Subcutaneous adipose tissue (tissue), 4 donors: ENCODE data around the gene ANO4. TPM values are rescaled to one million over a fixed set of nuclear protein-coding genes. Genes with fewer than 3 reads are reported as not detected.

Source experiments
- total RNA-seq, 4 donors: library from RNA; depleted of rRNA; stranded (reverse); fragments of >200 nt; gene quantifications; one replicate each; pipeline ENCODE4 v1.1.0, GENCODE V29; 2016
- TF ChIP-seq, protein P1 (sequence below): fragments of 450-650 bp; IDR thresholded peaks from one replicate; pipeline ENCODE4 v1.5.1; 2016; ENCODE audit warnings: low read depth, mild to moderate bottlenecking, control low read depth, antibody characterized with exemption, moderate library complexity

Gene ANO4
- total RNA-seq, 4 donors from 2014 or later = 0.22 to 0.82 TPM; not detected in 2

- TF ChIP-seq, protein P1, sequence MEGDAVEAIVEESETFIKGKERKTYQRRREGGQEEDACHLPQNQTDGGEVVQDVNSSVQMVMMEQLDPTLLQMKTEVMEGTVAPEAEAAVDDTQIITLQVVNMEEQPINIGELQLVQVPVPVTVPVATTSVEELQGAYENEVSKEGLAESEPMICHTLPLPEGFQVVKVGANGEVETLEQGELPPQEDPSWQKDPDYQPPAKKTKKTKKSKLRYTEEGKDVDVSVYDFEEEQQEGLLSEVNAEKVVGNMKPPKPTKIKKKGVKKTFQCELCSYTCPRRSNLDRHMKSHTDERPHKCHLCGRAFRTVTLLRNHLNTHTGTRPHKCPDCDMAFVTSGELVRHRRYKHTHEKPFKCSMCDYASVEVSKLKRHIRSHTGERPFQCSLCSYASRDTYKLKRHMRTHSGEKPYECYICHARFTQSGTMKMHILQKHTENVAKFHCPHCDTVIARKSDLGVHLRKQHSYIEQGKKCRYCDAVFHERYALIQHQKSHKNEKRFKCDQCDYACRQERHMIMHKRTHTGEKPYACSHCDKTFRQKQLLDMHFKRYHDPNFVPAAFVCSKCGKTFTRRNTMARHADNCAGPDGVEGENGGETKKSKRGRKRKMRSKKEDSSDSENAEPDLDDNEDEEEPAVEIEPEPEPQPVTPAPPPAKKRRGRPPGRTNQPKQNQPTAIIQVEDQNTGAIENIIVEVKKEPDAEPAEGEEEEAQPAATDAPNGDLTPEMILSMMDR = no peak
These were observed 176.3 kb downstream of the ANO4 start for GRCh38 chr12:100970894-100971293.

- TF ChIP-seq, protein P1 = no peak
These were observed 177.5 kb downstream of the ANO4 start for GRCh38 chr12:100972121-100972520.

GRCh38 chr12:100974341-100974740 lies 179.8 kb downstream of the ANO4 start:
- TF ChIP-seq, protein P1 = no peak

- TF ChIP-seq, protein P1 = no peak
These were observed 180.2 kb downstream of the ANO4 start for GRCh38 chr12:100974747-100975146.

DNA sequence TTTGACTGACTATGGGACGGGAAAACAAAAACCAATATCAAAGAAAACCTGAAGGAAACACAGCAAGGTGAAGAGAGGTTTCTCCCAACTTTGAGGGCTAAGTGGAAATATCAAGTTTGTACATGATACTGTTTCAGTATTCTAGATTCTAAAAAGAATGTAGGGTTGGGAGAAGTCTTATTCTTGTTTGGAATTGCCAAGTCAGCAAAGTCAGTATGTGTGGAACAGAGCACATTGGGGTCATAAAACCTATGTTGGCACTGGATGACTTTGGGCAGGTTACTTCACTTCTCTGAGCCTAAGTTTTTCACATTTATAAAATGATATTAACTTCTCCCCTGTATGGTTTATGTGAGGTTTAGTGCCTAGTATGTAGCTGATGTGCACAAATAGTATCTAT lies 182.2 kb downstream of the ANO4 start:
- TF ChIP-seq, protein P1 = no peak

DNA sequence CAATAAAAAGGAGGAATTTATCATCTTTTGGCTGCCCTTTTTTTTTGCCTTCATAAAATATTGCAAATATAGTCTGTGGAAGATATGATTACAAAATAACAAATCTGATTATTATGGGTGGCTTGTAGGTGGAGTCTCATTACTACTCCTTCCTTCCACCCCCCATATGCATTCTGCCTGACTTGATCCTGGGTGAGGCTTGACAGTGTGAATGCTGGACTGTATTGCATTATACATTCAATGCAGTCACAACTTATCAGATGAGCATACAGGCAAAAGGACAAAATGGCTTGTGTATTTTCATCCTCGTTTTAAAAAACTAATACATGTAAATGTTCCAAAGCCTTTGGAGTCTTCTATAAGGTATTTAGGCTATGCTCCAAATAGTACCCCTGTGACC lies 186.3 kb downstream of the ANO4 start:
- TF ChIP-seq, protein P1 = no peak

DNA sequence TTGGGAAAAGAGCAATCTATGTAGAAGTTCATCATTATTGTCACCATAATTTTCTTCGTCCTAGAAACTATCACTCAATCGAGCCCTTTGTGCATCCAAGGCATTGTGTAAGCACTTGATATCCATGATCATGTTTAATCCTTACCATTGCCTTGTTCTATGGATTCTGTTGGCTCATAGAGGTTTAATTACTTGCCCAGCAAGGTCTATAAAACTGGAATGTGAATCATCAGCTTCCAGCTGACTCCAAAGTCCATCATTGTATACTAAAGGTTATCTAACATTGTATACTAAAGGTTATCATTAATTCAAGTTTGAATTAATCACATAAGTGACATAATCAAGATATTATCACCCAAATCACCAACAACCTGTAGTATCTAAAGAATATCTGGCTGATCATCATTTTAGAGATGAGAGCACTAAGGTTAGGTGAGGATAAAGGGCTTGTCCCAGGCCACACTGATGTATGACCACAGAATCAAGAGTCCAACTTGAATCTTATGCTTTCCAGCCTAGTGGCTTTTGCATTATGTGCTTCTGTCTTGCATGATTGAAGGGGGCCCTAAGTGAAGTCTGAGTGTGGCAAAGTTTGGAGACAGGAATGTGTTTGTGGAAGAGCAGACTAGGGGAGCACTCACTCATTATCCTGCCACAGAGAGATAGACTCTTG lies 188.1 kb downstream of the ANO4 start:
- TF ChIP-seq, protein P1 = no peak
